ENCODE data around the gene KLHL41. TPM values are rescaled to one million over a fixed set of nuclear protein-coding genes. Genes with fewer than 3 reads are reported as not detected.
A peak's percentile ranks its signal among the peaks of the same experiment; 100 is the strongest.

Gene KLHL41
- total and polyA plus RNA-seq, 2 of the 13 experiments (the other 11 are each of a cell fraction or from before 2014, with no cell fraction given): 0.07 to 0.31 TPM

- TF ChIP-seq THYN1 (CRISPR knock-in tag; IDR thresholded peaks at IDR 0.05; ENCODE audit: borderline replicate concordance, low read depth) (no peak), MYNN (CRISPR knock-in tag; IDR thresholded peaks at IDR 0.05; ENCODE audit: low read depth) (0 out of 2 replicates have a peak, but pooled peaks have one; percentile 74), ZNF362 (CRISPR knock-in tag; IDR thresholded peaks at IDR 0.05; ENCODE audit: borderline replicate concordance) (peak; percentile 37; the same call in 1 of the 2 replicates), GABPA (IDR thresholded peaks at IDR 0.05; ENCODE audit: low read depth, low read length) (no peak), GABPA (CRISPR knock-in tag; IDR thresholded peaks at IDR 0.05; ENCODE audit: low read depth) (no peak), AGO1 (IDR thresholded peaks at IDR 0.05; ENCODE audit: low read depth, low read length, poor library complexity, severe bottlenecking) (peak; percentile 68), ZNF17 (CRISPR knock-in tag; IDR thresholded peaks at IDR 0.05) (no peak), ELF1 (CRISPR knock-in tag; IDR thresholded peaks at IDR 0.05) (peak; percentile 47), KMT2B (CRISPR knock-in tag; IDR thresholded peaks at IDR 0.05) (peak; percentile 93), HMGA1 (CRISPR knock-in tag; conservative IDR thresholded peaks at IDR 0.05) (no peak), FLYWCH1 (CRISPR knock-in tag; IDR thresholded peaks at IDR 0.05) (no peak), CHD4 (IDR thresholded peaks at IDR 0.05; ENCODE audit: borderline replicate concordance, low read length) (0 out of 2 replicates have a peak, but pooled peaks have one; percentile 60), NR0B2 (CRISPR knock-in tag; IDR thresholded peaks at IDR 0.05) (peak; percentile 87), STAG1 (CRISPR knock-in tag; IDR thresholded peaks at IDR 0.05) (peak; percentile 77), ZNF503 (CRISPR knock-in tag; IDR thresholded peaks at IDR 0.05) (peak; percentile 47; the same call in 1 of the 2 replicates), GLI4 (CRISPR knock-in tag; IDR thresholded peaks at IDR 0.05; ENCODE audit: borderline replicate concordance) (no peak), GFI1 (CRISPR knock-in tag; IDR thresholded peaks at IDR 0.05; ENCODE audit: borderline replicate concordance) (peak; percentile 81; the same call in 1 of the 2 replicates), ZSCAN29 (CRISPR knock-in tag; conservative IDR thresholded peaks at IDR 0.05) (peak; percentile 75; the same call in 1 of the 2 replicates), ZBTB21 (CRISPR knock-in tag; IDR thresholded peaks at IDR 0.05) (no peak), ATF7-NPFF (CRISPR knock-in tag; IDR thresholded peaks at IDR 0.05; ENCODE audit: low read depth) (peak; percentile 72), BRCA1 (CRISPR knock-in tag; IDR thresholded peaks at IDR 0.05) (no peak), SRSF4 (IDR thresholded peaks at IDR 0.05; ENCODE audit: low read depth, low read length, poor library complexity, severe bottlenecking) (no peak), FOXO4 (CRISPR knock-in tag; conservative IDR thresholded peaks at IDR 0.05) (0 out of 2 replicates have a peak, but pooled peaks have one; percentile 93), ZC3H13 (CRISPR knock-in tag; IDR thresholded peaks at IDR 0.05) (peak; percentile 89)
- TF ChIP-seq, protein P1, sequence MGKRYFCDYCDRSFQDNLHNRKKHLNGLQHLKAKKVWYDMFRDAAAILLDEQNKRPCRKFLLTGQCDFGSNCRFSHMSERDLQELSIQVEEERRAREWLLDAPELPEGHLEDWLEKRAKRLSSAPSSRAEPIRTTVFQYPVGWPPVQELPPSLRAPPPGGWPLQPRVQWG (CRISPR knock-in tag; IDR thresholded peaks at IDR 0.05; ENCODE audit: borderline replicate concordance, low read depth): no peak
These were observed 30.0 kb upstream of the KLHL41 start, which contains the start of gene BBS5 (continued) for GRCh38 chr2:169479257-169480078.

Data from HepG2 (cell line).